HG03439 (cell line): ENCODE data around the gene EDIL3.
"Not testable (repeated sequence)": the region's sequence is repeated elsewhere in the genome, so short reads cannot be mapped to it uniquely, and the experiment has no call there.

Experiments used
- ATAC-seq: cut with Tn5 transposase; IDR thresholded peaks from one replicate; pipeline ENCODE4 v1.9.1; 2021; ENCODE audit warnings: mild to moderate bottlenecking, moderate library complexity; ENCODE audit not compliant: unreplicated experiment

EDIL3 gene

DNA sequence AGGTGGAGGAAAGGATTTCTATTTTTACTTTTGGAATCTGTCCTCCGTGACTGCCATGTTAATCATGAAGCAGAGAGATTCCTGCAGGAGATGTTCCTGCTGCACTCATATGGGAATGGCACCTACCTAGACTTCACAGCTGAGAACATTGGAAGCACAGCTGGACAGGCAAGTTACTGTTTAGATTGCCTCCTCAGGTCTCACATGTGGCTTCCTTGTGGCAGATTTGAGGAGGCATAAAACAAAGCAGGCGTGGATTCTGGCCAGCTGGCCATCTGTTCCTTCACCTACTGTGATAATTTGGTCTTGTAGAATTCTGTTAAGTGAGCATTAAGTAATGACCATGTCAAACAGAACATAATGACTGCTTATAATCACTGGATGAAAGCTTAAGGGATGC lies 193.4 kb downstream of the EDIL3 start:
- no peak for ATAC-seq

DNA sequence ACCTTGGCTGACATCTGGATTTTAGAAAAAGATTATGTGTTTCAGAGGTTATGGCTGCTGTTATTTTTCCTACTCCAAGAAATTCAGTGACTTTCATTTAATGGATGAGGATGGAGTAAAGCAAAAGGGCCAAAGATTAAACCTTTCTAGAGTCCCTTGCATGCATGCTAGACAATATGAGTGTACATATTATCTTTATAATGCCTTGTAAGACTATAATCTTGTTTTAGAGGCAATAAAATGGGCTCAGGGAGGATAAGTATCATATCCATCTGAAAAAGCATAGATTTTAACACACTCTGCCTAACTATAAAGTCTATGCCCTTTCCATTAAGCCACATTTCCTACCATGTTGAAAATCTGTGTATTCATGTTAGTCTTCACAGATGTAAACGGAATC lies 199.8 kb downstream of the EDIL3 start:
- no peak for ATAC-seq

DNA sequence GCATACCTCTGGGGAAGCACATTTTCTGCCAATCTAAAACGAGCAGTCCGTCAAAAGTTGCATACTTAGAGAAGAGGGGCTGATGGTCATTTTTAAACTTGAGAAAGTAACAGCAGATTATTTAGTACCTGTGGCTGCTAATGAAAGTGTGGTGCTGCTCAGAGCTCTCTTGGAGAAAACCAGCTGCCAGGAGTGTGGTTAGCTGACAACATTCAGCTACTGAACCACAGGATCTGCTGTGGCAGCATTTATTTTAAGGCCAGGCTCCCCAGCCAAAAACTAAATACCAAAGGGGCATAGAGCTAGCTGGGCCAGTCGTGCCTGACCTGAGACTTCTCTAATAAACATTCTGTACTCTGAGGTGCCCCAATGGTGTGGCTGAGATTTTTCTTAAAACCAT lies 203.6 kb downstream of the EDIL3 start:
- ATAC-seq: no peak

DNA sequence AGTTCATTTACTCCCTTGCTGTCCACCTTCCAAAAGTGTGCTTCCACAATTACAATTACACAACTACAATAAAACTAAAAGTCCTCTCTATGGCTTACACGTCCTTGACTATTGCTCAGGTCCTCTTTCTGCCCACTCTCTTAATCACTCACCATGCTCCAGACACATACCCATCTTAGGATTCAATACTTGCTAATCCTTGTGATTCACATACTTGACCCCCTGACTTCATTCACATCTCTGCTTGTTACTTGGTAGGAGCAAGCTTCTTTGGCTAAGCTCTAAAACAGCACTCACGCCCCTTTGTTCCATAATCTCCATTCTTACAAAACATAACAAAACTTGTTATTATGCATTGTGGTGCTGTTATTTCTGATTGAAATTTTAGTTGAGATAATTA lies 215.8 kb downstream of the EDIL3 start:
- ATAC-seq: no peak

DNA sequence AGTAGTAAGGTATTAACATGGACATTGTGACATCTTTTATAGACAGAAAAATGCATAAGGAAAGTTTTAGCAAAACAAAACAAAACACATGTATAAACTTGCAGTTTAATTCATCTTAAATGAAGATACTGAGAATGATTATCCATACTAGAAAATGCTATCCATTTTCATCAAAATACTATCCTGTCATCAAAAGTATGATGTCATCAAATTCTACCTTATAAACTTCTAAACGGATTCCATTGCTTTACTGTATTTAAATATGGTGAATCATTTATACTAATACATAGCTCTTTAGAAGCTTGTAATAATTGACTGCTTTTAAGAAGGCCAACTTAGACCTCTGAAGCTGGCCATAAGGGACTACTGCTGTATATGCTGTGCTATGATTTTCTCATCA lies 221.0 kb downstream of the EDIL3 start:
- ATAC-seq: no peak

DNA sequence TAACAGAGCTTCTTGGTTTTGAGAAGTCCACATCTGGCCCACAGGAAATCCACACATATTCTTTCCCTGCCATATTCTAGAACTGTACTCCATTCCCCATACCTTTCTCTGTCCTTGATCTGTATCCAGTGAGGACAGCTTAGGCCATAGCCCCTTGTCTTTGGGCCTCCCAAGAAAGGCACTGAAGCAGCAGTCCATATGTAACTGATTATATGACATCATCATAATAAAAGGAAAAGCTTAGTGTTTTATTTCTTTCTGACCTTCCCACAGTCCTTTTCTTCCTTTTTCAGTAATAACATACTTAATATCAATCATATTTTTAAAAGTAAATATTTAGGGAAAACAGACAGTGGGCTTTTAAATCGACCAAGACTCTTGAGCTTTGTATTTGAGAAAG lies 222.0 kb downstream of the EDIL3 start:
- ATAC-seq: no peak

DNA sequence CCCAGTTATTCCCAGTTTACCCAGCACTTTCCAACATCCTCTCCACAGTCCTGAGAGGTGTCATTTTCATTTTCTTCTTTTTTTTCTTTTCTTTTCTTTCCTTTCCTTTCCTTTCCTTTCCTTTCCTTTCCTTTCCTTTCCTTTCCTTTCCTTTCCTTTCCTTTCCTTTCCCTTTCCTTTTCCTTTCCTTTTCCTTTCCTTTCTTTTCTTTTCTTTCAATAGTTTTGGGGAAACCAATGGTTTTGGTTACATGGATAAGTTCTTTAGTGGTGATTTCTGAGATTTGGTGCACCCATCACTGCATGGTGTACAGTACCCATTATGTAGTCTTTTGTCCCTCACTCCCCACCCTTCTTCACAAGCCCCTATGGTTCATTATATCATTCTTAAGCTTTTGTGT lies 224.0 kb downstream of the EDIL3 start:
- not testable (repeated sequence) for ATAC-seq

DNA sequence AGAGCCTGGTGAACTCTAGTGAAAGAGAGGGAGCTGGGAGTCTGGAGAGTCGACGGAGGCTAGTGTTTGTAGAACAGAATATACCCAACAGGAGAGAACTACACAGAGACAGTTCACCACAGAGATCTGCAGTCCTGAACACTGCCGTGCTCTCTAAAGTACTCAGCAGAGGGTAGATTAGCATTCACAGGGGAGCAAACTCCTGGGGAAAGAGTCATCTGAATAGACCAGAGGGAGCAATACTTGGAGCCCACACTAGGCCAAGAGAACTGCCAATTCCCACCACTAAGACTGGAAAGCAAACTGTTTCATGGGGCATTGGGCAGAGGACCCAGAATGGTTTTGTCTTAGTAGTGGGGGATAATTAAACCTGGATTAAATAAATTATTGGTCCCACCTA lies 235.6 kb downstream of the EDIL3 start:
- ATAC-seq: no peak

DNA sequence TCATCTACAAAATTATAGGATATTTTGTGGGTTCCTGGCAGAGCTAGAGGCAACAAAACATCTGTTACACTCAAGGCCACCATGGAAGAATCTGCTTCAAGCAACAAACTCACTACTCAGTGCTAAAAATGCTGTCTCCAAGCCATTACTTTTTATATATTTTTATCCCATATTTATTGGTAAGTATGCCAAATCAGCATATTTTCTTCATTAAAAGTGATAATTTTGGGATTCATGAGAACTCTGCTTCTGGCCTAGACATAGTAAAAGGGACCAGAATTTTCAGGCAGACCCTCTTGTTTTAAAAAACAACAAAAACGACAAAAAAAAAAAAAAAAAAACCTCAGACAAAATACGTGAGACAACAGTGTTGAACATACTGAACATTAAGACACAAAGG lies 236.0 kb downstream of the EDIL3 start:
- no peak for ATAC-seq

DNA sequence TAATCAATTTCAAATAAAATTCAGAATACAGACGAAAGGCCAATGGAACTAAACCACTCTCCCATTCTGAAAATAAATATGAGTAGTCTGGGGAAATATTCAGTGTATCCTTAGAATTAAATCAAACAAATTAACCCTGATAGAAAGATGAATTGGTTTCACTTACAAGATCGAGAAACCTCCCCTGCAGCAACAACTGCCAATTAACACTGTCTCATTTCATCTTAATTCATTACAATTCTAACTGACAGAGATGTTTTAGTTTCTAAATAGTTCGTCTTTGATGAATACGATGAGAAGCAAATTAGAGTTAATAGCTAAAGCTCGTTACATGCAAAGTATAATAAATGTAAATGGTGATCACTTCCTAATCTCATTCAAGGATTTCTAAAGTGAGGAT lies 247.1 kb downstream of the EDIL3 start:
- ATAC-seq: no peak

DNA sequence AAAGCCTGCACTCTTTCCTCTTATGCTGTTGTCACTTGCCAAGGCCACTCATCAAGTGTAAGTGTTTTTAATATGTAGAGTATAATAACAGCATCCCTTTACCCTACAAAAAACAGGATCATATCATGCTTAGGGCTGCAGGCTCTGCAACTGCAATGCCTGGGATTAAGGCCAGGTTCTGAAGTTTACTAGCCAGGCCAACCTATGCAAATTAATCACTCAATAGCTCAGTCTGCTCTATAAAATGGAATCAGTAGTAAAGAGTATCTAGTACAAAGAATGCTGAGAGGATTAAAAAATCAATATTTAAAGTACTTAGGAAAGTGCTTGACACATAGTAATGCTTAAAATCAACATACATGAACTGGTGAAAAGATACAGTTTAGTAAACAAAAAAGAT lies 253.3 kb downstream of the EDIL3 start:
- no peak for ATAC-seq

DNA sequence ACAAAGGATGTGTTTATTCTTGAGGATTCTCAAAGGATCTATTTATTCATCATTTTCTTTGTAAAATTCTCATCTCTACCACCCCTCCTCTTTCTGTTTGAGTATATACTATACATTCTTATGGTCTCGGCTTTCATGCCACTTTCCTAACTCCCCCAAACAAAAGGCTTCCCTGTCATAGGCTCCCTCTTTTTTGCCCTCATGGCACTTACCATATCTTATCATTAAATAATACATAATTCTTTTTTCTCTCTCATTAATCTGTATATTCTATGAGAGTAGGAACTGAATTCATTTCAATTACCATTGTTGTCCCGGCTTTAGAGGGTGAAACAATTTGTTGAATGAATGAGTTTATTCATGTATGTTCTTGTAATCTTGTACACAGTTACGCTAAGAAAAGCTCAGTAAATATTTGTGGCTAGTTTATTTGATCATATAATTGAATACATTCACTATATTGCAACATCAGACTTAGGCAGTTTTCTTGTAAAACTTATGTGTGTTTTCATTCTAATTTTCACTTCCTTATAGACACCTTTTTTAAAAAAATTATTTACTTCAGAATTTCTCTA lies 254.6 kb downstream of the EDIL3 start:
- ATAC-seq: no peak

DNA sequence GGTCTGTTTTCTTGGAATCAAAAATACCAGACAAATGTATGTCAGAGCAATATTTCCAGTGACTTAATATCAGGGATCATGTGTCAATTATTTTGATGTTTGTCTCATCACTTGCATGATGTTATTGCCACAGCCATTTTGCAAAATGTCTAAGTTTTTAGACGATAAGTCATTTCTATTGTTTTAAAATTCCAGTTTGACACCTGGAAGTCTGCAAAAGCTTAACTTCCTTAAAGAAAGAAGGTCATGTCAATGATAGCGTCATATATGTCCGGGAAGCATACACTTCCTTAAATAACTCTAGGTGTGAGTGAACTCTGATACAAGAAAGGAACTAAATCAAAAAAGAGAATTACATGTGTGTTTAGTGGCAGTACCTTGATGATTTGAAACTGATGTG lies 259.5 kb downstream of the EDIL3 start:
- no peak for ATAC-seq

DNA sequence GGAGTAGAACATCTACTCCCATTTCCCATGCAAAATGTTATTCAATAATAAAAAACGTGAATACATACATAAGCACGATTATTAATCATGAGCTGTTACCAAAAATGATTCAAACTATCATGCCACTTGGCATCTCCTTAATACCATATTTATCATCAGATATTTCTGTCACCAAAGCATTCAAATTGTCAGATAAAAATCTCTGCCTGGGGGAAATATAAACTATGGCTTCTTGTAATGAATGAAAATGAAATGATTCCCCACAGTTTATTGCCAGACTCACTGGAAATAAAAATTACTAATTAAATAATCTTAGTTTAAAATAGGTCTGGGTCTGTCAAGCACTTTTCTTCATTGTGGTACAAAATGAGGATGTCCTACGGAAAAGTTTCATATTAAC lies 265.4 kb downstream of the EDIL3 start:
- ATAC-seq: no peak

DNA sequence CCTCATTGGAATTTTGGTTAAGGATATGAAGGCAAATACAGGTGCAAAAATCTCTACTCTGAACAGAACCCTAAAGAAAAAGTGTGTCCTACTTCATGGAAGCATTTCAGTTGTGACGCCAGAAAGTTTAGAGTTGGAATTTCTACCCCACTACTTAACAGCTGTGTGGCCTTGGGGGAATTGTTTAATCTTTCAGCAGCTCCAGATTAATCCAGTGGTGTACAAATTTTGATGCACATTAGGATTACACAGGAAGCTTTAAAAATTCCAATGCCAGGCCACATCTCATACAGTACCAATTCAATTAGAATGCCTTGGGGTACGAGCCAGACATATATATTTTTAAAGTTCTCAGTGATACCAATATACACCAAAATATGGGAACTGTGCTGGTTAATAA lies 266.1 kb downstream of the EDIL3 start:
- ATAC-seq: no peak

DNA sequence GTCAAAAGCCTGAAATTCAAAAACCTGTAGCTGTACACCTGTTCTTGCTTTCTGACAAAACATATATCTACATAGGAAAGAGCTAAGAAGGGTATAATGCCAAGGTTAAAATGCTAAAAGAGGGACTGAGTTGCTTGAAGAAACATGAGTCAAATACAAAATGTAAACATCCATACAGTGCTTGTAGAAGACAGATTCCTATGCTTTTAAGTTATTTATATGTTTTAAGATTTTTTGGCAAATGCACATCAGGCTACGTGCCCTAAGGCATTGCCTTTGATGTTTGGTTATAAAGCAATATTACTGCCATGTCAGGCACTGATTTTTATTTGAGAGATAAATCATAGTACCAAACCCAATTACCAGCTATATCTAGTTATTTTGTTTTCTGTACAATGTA lies 269.0 kb downstream of the EDIL3 start:
- no peak for ATAC-seq

DNA sequence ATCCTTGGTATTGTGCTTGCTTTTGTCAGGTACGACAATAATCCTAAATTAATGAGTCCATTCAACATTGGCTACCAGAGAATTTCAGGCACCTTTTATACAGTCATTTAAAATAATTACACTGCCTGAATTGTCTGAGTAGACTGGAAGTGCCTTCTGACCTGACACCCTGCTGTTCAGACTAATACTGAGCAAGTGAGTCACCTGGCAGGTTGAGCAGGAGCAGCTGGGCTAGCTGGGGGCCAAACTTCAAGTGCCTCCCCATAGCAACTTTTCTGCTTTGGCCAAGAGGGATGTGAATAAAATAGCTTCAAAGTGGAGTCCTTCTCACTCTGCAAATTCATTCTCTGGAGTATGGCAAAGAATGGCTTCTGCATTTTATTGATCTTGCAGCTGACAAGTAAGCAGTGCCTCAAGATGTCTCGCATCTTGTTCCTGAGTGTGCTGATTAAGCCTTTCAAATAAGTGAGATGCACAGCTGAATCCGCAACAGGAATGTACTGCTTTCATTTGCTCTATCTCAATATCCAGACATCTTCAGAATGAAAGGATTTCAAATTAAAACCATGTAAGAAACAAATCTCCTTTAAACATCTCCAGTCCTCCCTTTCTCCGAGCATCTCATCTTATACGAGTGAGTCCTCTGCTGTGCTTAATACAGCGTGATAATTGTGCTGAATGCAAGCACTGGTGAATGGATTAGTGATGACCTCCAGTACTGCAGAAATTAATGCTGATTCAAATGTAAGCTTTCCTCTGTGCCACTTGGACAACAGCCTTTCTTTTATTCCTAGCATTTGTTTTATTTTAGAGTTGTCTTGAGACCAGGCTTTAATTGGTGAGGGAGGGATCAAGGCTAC lies 271.2 kb downstream of the EDIL3 start:
- ATAC-seq: no peak

DNA sequence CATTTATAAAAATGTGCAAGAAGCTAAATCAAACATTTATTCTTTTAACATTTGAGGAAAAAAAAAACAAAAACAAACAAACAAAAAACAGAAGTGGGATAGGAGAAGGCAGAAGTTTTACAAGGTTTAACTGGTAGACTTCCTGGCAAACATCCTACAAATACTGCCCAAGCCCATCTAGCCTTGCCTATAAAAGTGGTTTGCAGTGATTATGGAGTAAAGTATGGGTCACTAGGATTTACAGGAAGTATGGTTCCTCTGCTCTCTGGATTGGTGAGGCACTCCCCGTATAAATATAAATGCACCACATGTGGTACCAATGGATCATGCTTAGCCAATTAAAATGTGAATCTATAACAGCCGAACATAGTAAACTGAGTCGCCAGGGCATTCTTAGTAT lies 291.9 kb downstream of the EDIL3 start:
- ATAC-seq: no peak

DNA sequence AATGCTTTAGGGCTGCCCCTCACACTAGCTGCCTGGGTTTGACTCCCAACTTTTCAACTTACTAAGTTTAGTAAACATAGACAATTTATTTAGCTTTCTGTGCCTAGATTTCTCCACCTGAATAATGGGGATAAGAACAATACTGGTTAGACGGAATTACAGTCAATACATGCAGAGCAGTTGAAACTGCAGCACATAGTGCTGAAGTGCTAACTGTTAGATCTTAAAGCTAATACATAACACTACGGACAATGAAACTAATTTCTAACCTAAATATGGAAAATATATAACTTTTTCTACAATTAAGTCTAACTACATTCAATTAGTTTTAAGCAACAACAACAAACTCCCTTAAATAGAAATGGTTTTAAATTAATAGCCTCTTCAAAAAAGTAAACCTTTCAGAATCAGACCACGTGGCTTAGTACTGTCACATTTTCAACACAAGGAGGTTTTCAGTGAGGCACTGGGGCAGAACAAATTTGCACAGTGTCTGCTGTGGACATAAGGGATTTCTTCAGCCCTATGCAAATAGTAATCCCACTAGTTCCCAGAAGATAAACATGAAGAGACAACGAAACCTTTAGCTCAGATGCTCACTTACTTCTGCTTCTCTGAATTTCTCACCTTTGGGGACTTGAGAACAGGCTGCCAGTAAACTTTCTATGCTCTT lies 293.4 kb downstream of the EDIL3 start:
- ATAC-seq: no peak

DNA sequence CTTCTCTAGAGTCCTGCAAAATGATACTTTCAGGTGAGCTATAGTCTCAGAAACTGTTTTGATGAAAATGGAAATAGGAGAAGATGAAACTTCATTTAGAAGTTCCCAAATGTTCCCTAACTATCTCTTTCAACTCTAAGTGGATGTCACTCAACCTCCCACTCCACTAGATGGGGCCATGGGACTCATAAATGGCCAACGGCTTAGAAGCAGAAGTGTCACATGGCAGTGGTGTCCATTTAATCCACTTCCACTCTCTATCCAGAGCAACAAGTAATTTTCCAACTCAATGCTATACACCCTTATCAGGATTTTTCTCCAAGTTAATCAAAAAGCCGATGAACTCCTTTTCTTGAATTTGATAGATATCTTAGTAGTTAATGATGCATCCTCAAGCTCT lies 295.7 kb downstream of the EDIL3 start:
- no peak for ATAC-seq

DNA sequence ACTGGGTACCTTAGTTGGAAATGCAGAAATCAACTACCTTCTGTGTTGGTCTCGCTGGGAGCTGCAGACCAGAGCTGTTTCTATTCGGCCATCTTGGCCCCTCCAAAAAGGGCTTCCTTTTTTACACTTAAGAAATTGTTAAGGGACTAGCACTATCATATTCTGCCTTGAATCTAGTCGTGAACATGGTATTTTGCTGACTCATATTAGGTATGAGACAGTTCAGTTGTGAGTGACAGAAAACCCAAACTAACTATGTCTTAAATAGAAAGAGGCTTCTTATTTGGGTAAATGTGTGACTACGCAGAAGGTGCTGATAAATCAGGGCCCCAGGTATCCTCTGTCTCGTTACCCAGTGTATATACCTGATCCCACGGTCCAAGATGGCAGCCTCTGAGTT lies 298.2 kb downstream of the EDIL3 start:
- ATAC-seq: no peak

DNA sequence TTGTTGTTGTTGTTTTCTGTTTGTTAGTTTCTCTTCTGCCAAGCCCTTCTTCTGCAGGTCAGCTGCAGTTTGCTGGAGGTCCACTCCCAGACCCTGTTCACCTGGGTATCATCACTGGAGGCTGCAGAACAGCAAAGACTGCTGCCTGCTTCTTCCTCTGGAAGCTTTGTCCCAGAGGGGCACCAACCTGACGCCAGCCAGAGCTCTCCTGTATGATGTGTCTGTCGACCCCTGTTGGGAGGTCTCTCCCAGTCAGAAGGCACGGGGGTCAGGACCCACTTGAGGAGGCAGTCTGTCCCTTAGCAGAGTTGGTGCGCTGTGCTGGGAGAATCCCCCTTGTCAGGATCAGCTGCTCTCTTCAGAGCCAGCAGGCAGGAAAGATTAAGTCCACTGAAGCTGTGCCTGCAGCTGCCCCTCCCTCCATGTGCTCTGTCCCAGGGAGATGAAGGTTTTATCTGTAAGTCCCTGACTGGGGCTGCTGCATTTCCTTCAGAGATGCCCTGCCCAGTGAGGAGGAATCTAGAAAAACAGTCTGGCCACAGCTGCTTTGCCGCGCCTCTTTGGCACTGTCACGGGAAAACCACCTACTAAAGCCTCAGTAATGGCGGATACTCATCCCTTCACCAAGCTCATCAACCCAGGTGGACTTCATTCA lies 299.2 kb downstream of the EDIL3 start:
- no peak for ATAC-seq
